HEK293 (cell line): ENCODE data around the gene ACOT8.
A peak's percentile ranks its signal among the peaks of the same experiment; 100 is the strongest.

Experiments
- GLI2 ChIP-seq: fragments of 450-650 bp; formaldehyde crosslinking; IDR thresholded peaks from 2 replicates; pipeline ENCODE4; 2017; ENCODE audit warnings: missing biosample characterization, missing genetic modification characterization, low read depth, borderline replicate concordance
- GLIS1 ChIP-seq: fragments of 450-650 bp; formaldehyde crosslinking; IDR thresholded peaks from 2 replicates; pipeline ENCODE4 v1.5.1; 2016; ENCODE audit warnings: missing biosample characterization, missing genetic modification characterization
- GLIS2 ChIP-seq: fragments of 450-650 bp; formaldehyde crosslinking; IDR thresholded peaks from 2 replicates; pipeline ENCODE4 v1.5.1; 2016; ENCODE audit warnings: missing biosample characterization, missing genetic modification characterization
- IKZF3 ChIP-seq: fragments of 450-650 bp; IDR thresholded peaks from 2 replicates; pipeline ENCODE4 v1.5.0; 2018; ENCODE audit warnings: missing biosample characterization, mild to moderate bottlenecking, missing genetic modification characterization, moderate library complexity
- OVOL3 ChIP-seq: fragments of 450-650 bp; formaldehyde crosslinking; IDR thresholded peaks from 2 replicates; pipeline ENCODE4 v1.5.1; 2016; ENCODE audit warnings: missing biosample characterization, missing genetic modification characterization
- SCRT1 ChIP-seq: fragments of 450-650 bp; formaldehyde crosslinking; IDR thresholded peaks from 2 replicates; pipeline ENCODE4 v1.5.1; 2016; ENCODE audit warnings: missing biosample characterization, missing genetic modification characterization, borderline replicate concordance
- ZEB2 ChIP-seq: fragments of 450-650 bp; formaldehyde crosslinking; IDR thresholded peaks from 2 replicates; pipeline ENCODE4 v1.5.1; 2016; ENCODE audit warnings: missing biosample characterization, missing genetic modification characterization
- ZIC2 ChIP-seq: fragments of 450-650 bp; formaldehyde crosslinking; IDR thresholded peaks from 2 replicates; pipeline ENCODE4 v1.5.1; 2016; ENCODE audit warnings: missing biosample characterization, missing genetic modification characterization
- ZNF140 ChIP-seq: fragments of 450-650 bp; formaldehyde crosslinking; IDR thresholded peaks from 2 replicates; pipeline ENCODE4 v1.5.1; 2016; ENCODE audit warnings: missing biosample characterization, missing genetic modification characterization
- ZNF521 ChIP-seq: fragments of 450-650 bp; formaldehyde crosslinking; IDR thresholded peaks from 2 replicates; pipeline ENCODE4 v1.5.1; 2017; ENCODE audit warnings: missing biosample characterization, mild to moderate bottlenecking, missing genetic modification characterization
- ZNF621 ChIP-seq: fragments of 450-650 bp; formaldehyde crosslinking; IDR thresholded peaks from 2 replicates; pipeline ENCODE4 v1.5.1; 2017; ENCODE audit warnings: missing biosample characterization, missing genetic modification characterization
- ZNF658 ChIP-seq: fragments of 450-650 bp; formaldehyde crosslinking; IDR thresholded peaks from 2 replicates; pipeline ENCODE4; 2016; ENCODE audit warnings: missing biosample characterization, missing genetic modification characterization
- ZNF830 ChIP-seq: fragments of 450-650 bp; IDR thresholded peaks from 2 replicates; pipeline ENCODE4 v1.5.0; 2018; ENCODE audit warnings: missing biosample characterization, missing genetic modification characterization, low read depth, mild to moderate bottlenecking, moderate library complexity
- ZSCAN30 ChIP-seq: fragments of 450-650 bp; IDR thresholded peaks from 2 replicates; pipeline ENCODE4 v1.5.1; 2018; ENCODE audit warnings: missing biosample characterization, mild to moderate bottlenecking, missing genetic modification characterization, moderate library complexity
- ZXDB ChIP-seq: fragments of 450-650 bp; formaldehyde crosslinking; IDR thresholded peaks from 2 replicates; pipeline ENCODE4 v1.5.1; 2016; ENCODE audit warnings: missing biosample characterization, missing genetic modification characterization
- TF ChIP-seq, protein P1 (sequence below): fragments of 450-650 bp; formaldehyde crosslinking; IDR thresholded peaks from 2 replicates; pipeline ENCODE4 v1.5.1; 2016; ENCODE audit warnings: missing biosample characterization, missing genetic modification characterization, low read depth
- TF ChIP-seq, protein P2 (sequence below): fragments of 450-650 bp; formaldehyde crosslinking; IDR thresholded peaks from 2 replicates; pipeline ENCODE4 v1.5.1; 2016; ENCODE audit warnings: missing biosample characterization, missing genetic modification characterization
- TF ChIP-seq, protein P3 (sequence below): fragments of 450-650 bp; formaldehyde crosslinking; IDR thresholded peaks from 2 replicates; pipeline ENCODE4 v1.5.1; 2016; ENCODE audit warnings: missing biosample characterization, missing genetic modification characterization, low read depth
- TF ChIP-seq, protein P4 (sequence below): fragments of 450-650 bp; formaldehyde crosslinking; IDR thresholded peaks from 2 replicates; pipeline ENCODE4 v1.5.1; 2016; ENCODE audit warnings: missing biosample characterization, missing genetic modification characterization
- TF ChIP-seq, protein P5 (sequence below): fragments of 450-650 bp; formaldehyde crosslinking; IDR thresholded peaks from 2 replicates; pipeline ENCODE4 v1.5.1; 2016; ENCODE audit warnings: missing biosample characterization, missing genetic modification characterization

ACOT8 gene

DNA sequence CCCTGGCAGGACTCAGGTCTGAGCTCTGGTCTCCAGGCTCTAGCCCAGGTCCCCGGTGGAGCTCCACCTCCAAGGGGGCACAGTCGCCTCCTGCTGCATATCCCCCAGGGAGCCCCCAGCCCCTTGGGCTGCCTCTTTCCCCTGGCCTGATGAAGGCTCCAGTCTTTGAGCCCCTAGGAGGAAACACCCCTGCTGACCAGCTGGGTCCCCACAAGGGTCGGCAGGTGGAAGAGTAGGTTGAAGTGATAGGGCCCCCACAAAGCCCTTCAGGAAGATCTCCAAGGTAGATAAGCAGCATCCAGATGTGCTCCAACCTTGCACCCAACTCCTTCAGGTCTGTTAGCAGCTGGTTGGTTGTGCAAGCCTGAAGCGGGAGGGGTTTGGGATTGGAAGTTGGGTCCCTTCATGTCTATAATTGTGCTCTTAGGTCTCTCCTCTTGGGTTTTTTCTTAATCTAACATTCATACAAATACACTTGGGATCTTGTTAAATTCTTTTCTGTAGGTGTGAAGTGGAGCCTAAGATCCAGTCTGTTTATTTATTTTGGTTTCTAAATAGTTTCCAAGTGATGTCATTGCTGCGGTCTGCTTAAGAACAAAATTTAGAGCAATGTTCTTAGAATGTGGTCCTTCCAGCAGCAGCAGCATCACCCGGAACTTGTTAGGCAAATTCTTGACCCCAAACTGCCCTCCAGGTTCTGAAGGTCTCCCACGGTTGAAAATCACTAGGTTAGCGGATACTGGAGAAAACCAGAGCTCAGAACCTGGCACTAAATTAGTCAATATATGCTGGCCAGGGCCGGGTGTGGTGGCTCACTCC lies 39.6 kb downstream of the ACOT8 start (continued):
- TF ChIP-seq, protein P1, sequence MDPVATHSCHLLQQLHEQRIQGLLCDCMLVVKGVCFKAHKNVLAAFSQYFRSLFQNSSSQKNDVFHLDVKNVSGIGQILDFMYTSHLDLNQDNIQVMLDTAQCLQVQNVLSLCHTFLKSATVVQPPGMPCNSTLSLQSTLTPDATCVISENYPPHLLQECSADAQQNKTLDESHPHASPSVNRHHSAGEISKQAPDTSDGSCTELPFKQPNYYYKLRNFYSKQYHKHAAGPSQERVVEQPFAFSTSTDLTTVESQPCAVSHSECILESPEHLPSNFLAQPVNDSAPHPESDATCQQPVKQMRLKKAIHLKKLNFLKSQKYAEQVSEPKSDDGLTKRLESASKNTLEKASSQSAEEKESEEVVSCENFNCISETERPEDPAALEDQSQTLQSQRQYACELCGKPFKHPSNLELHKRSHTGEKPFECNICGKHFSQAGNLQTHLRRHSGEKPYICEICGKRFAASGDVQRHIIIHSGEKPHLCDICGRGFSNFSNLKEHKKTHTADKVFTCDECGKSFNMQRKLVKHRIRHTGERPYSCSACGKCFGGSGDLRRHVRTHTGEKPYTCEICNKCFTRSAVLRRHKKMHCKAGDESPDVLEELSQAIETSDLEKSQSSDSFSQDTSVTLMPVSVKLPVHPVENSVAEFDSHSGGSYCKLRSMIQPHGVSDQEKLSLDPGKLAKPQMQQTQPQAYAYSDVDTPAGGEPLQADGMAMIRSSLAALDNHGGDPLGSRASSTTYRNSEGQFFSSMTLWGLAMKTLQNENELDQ (tag by site-specific recombination) = no peak
- TF ChIP-seq IKZF3 (tag by site-specific recombination) (0 out of 2 replicates have a peak, but pooled peaks have one; percentile 5), GLIS2 (tag by site-specific recombination) (peak; percentile 80), SCRT1 (tag by site-specific recombination) (no peak), ZNF621 (no peak), ZNF521 (no peak), ZNF830 (no peak), ZIC2 (tag by site-specific recombination) (peak; percentile 61), ZEB2 (peak; percentile 71; the same call in 1 of the 2 replicates), ZNF658 (no peak), ZNF140 (tag by site-specific recombination) (no peak), GLIS1 (tag by site-specific recombination) (peak; percentile 96), GLI2 (tag by site-specific recombination) (no peak), OVOL3 (tag by site-specific recombination) (0 out of 2 replicates have a peak, but pooled peaks have one; percentile 9), ZSCAN30 (tag by site-specific recombination) (no peak), ZXDB (tag by site-specific recombination) (peak; percentile 44; the same call in 1 of the 2 replicates)
- TF ChIP-seq, protein P2, sequence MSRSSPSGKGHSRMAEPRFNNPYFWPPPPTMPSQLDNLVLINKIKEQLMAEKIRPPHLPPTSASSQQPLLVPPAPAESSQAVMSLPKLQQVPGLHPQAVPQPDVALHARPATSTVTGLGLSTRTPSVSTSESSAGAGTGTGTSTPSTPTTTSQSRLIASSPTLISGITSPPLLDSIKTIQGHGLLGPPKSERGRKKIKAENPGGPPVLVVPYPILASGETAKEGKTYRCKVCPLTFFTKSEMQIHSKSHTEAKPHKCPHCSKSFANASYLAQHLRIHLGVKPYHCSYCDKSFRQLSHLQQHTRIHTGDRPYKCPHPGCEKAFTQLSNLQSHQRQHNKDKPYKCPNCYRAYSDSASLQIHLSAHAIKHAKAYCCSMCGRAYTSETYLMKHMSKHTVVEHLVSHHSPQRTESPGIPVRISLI (tag by site-specific recombination) = 0 out of 2 replicates have a peak, but pooled peaks have one; percentile 20
- TF ChIP-seq, protein P3, sequence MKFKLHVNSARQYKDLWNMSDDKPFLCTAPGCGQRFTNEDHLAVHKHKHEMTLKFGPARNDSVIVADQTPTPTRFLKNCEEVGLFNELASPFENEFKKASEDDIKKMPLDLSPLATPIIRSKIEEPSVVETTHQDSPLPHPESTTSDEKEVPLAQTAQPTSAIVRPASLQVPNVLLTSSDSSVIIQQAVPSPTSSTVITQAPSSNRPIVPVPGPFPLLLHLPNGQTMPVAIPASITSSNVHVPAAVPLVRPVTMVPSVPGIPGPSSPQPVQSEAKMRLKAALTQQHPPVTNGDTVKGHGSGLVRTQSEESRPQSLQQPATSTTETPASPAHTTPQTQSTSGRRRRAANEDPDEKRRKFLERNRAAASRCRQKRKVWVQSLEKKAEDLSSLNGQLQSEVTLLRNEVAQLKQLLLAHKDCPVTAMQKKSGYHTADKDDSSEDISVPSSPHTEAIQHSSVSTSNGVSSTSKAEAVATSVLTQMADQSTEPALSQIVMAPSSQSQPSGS (tag by site-specific recombination) = peak; percentile 59; the same call in 1 of the 2 replicates
- TF ChIP-seq, protein P4, sequence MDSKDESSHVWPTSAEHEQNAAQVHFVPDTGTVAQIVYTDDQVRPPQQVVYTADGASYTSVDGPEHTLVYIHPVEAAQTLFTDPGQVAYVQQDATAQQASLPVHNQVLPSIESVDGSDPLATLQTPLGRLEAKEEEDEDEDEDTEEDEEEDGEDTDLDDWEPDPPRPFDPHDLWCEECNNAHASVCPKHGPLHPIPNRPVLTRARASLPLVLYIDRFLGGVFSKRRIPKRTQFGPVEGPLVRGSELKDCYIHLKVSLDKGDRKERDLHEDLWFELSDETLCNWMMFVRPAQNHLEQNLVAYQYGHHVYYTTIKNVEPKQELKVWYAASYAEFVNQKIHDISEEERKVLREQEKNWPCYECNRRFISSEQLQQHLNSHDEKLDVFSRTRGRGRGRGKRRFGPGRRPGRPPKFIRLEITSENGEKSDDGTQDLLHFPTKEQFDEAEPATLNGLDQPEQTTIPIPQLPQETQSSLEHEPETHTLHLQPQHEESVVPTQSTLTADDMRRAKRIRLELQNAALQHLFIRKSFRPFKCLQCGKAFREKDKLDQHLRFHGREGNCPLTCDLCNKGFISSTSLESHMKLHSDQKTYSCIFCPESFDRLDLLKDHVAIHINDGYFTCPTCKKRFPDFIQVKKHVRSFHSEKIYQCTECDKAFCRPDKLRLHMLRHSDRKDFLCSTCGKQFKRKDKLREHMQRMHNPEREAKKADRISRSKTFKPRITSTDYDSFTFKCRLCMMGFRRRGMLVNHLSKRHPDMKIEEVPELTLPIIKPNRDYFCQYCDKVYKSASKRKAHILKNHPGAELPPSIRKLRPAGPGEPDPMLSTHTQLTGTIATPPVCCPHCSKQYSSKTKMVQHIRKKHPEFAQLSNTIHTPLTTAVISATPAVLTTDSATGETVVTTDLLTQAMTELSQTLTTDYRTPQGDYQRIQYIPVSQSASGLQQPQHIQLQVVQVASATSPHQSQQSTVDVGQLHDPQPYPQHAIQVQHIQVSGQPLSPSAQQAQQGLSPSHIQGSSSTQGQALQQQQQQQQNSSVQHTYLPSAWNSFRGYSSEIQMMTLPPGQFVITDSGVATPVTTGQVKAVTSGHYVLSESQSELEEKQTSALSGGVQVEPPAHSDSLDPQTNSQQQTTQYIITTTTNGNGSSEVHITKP (tag by site-specific recombination) = peak; percentile 27; the same call in 1 of the 2 replicates
- TF ChIP-seq, protein P5, sequence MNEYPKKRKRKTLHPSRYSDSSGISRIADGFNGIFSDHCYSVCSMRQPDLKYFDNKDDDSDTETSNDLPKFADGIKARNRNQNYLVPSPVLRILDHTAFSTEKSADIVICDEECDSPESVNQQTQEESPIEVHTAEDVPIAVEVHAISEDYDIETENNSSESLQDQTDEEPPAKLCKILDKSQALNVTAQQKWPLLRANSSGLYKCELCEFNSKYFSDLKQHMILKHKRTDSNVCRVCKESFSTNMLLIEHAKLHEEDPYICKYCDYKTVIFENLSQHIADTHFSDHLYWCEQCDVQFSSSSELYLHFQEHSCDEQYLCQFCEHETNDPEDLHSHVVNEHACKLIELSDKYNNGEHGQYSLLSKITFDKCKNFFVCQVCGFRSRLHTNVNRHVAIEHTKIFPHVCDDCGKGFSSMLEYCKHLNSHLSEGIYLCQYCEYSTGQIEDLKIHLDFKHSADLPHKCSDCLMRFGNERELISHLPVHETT (tag by site-specific recombination) = peak; percentile 54; the same call in 1 of the 2 replicates
- TF ChIP-seq, all 188 proteins: peak for 26
